Caco-2 (cell line): ENCODE data around the gene SH2D3C. TPM values are rescaled to one million over a fixed set of nuclear protein-coding genes. Genes with fewer than 3 reads are reported as not detected.

Experiments
- BruUV-seq: library from RNA; stranded (reverse); fragments of 400-500 nt; replicated peaks from 2 replicates; lab custom pipeline; 2021; lab: Mats Ljungman, UMichigan
- CTCF ChIA-PET: fragments of 300-600 bp; sonication (Branson Sonifier 250); formaldehyde crosslinking; loops from one replicate; lab custom pipeline; 2022; ENCODE audit warnings: antibody characterized with exemption; lab: Charles Lee
- POLR2A ChIA-PET: fragments of 300-600 bp; sonication (Branson Sonifier 250); formaldehyde crosslinking; loops from one replicate; lab custom pipeline; 2022; ENCODE audit warnings: antibody characterized with exemption; lab: Charles Lee
- DNase-seq, 2 experiments: peaks; one replicate each; pipeline versions ENCODE4 v3.0.0 to v3.0.0-alpha.2; 2020 to 2022
- H3K27me3 ChIP-seq: replicated peaks from 2 replicates; pipeline ENCODE4 v1.6.0; 2011; ENCODE audit warnings: low read length; ENCODE audit not compliant: control insufficient read depth, insufficient read depth
- H3K36me3 ChIP-seq: 2 replicates; pipeline ENCODE4 v1.5.1; 2011; ENCODE audit warnings: low read length; ENCODE audit not compliant: control insufficient read depth, insufficient read depth
- H3K4me1 ChIP-seq: fragments of 250-450 bp; sonication (Bioruptor Pico); 2 replicates; pipeline ENCODE4 v1.5.1; 2020; ENCODE audit warnings: mild to moderate bottlenecking
- H3K4me3 ChIP-seq: 2 replicates; pipeline ENCODE4 v1.5.1; 2011; ENCODE audit warnings: low read depth, mild to moderate bottlenecking, control low read depth, low read length
- H3K9me3 ChIP-seq: fragments of 250-450 bp; sonication (Bioruptor Pico); 2 replicates; pipeline ENCODE4 v1.5.1; 2020; ENCODE audit warnings: mild to moderate bottlenecking, moderate library complexity
- H3K27ac Mint-ChIP-seq: one replicate; pipeline ENCODE4 v1.8.0; 2022; ENCODE audit warnings: mixed read lengths; ENCODE audit not compliant: unreplicated experiment
- H3K27me3 Mint-ChIP-seq: one replicate; pipeline ENCODE4 v1.8.0; 2022; ENCODE audit warnings: mixed read lengths; ENCODE audit not compliant: insufficient read depth, unreplicated experiment
- H3K36me3 Mint-ChIP-seq: one replicate; pipeline ENCODE4 v1.8.0; 2022; ENCODE audit warnings: mild to moderate bottlenecking, mixed read lengths; ENCODE audit not compliant: insufficient read depth, unreplicated experiment
- H3K4me1 Mint-ChIP-seq: one replicate; pipeline ENCODE4 v1.8.0; 2022; ENCODE audit warnings: low read depth, mixed read lengths; ENCODE audit not compliant: unreplicated experiment
- H3K4me3 Mint-ChIP-seq: one replicate; pipeline ENCODE4 v1.8.0; 2022; ENCODE audit warnings: mild to moderate bottlenecking, moderate library complexity, mixed read lengths; ENCODE audit not compliant: unreplicated experiment
- H3K9me3 Mint-ChIP-seq: one replicate; pipeline ENCODE4 v1.8.0; 2022; ENCODE audit warnings: mixed read lengths; ENCODE audit not compliant: unreplicated experiment
- CTCF ChIP-seq, 2 experiments: fragments of 200-600 bp in 1 of 2; IDR thresholded peaks; 1 replicate in 1 of 2; 2 replicates in 1 of 2; pipeline versions ENCODE4 v1.5.1 to v1.8.0; 2011 to 2022; ENCODE audit warnings: antibody characterized with exemption in 1 of 2, control low read depth in 1 of 2, inconsistent platforms in 1 of 2, low read depth in 1 of 2, low read length in 1 of 2, mild to moderate bottlenecking in 1 of 2, moderate library complexity in 1 of 2; ENCODE audit not compliant: insufficient read depth in 1 of 2, severe bottlenecking in 1 of 2, unreplicated experiment in 1 of 2
- intact Hi-C: fragments of 100-400 bp; cut with micrococcal nuclease; formaldehyde crosslinking; loops from one replicate; pipeline ENCODE4 v1.10.0; 2022; ENCODE audit not compliant: unreplicated experiment
- total RNA-seq: library from RNA; stranded (reverse); gene quantifications from 2 replicates; pipeline ENCODE4 v1.2.3, GENCODE V29; 2022

SH2D3C gene
- total RNA-seq, 1 experiment from 2014 or later, result 0.34 TPM

GRCh38 chr9:127716412-127716811 lies 62.1 kb downstream of the SH2D3C start:
- intact Hi-C loops, result no loop called here
- Histone ChIP-seq H3K9me3 (no peaks in the 10 kb centered on the region), H3K4me1 (peaks cover 4% of the 10 kb centered on the region; the same call in 1 of the 2 replicates), H3K36me3 (no peaks in the 10 kb centered on the region), H3K27me3 (no peaks in the 10 kb centered on the region), H3K4me3 (no peak overlapping the region)
- CTCF ChIA-PET, result interaction anchor here (1.0 to 2.6 kb wide), 2 partner anchors 18 to 108 kb away, joined by 3 to 21 read pairs; partner anchors contain the start of gene TOR2A
- Mint-ChIP-seq H3K4me1 (peaks cover 7% of the 10 kb centered on the region), H3K36me3 (peaks cover 6% of the 10 kb centered on the region), H3K27me3 (peaks cover 4% of the 10 kb centered on the region), H3K9me3 (no peaks in the 10 kb centered on the region), H3K4me3 (peak overlapping the region; percentile 85), H3K27ac (peak overlapping the region; percentile 83)
- DNase-seq, result no peak
- POLR2A ChIA-PET, result interaction anchor here (0.6 kb wide), 1 partner anchor 319 kb away, joined by 6 read pairs; no protein-coding TSS in a partner anchor
- BruUV-seq, result no TSS peak
- TF ChIP-seq CTCF (IDR thresholded peaks at IDR 0.05; ENCODE audit: insufficient read depth in 1 of 2, low read depth in 1 of 2, low read length in 1 of 2, severe bottlenecking in 1 of 2, unreplicated experiment in 1 of 2), result no peak

GRCh38 chr9:127715470-127716337 lies 62.8 kb downstream of the SH2D3C start, which contains the start of the genes PTRH1 and TTC16:
Gene PTRH1 (minus strand): TSS chr9:127715663. CDS start chr9:127715639, 24 bp downstream.
Gene TTC16 (plus strand): TSS chr9:127716079. CDS start chr9:127716146, 67 bp downstream.
- Mint-ChIP-seq H3K27ac (peak within 1 kb of the TSS; percentile 83), H3K27me3 (peaks cover under 1% of the 10 kb centered on the region), H3K9me3 (no peaks in the 10 kb centered on the region), H3K4me3 (peak within 1 kb of the TSS; percentile 85), H3K4me1 (peaks cover 7% of the 10 kb centered on the region), H3K36me3 (peaks cover 6% of the 10 kb centered on the region)
- H3K9me3 ChIP-seq, result no peaks in the 10 kb centered on the region
- H3K4me3 ChIP-seq, result peak within 1 kb of the TSS; percentile 71
- POLR2A ChIA-PET, result interaction anchor here (0.6 kb wide), 1 partner anchor 318 kb away, joined by 6 read pairs; no protein-coding TSS in a partner anchor
- BruUV-seq, result no TSS peak
- CTCF ChIA-PET, result interaction anchor here (1.0 to 2.6 kb wide), 3 partner anchors 19 to 126 kb away, joined by 3 to 21 read pairs (median 4); partner anchors contain the start of gene TOR2A
- H3K36me3 ChIP-seq, result no peaks in the 10 kb centered on the region
- peak; percentile 95 to 97 for DNase-seq
- H3K4me1 ChIP-seq, result peaks cover 4% of the 10 kb centered on the region; the same call in 1 of the 2 replicates
- intact Hi-C loops, result no loop called here
- H3K27me3 ChIP-seq, result no peaks in the 10 kb centered on the region
- no peak for TF ChIP-seq CTCF (IDR thresholded peaks at IDR 0.05; ENCODE audit: insufficient read depth in 1 of 2, low read depth in 1 of 2, low read length in 1 of 2, severe bottlenecking in 1 of 2, unreplicated experiment in 1 of 2)

- TF ChIP-seq CTCF (IDR thresholded peaks at IDR 0.05; ENCODE audit: insufficient read depth in 1 of 2, low read depth in 1 of 2, low read length in 1 of 2, severe bottlenecking in 1 of 2, unreplicated experiment in 1 of 2), result no peak
- H3K9me3 ChIP-seq, result no peaks in the 10 kb centered on the region
- H3K4me3 Mint-ChIP-seq, result peak overlapping the region; percentile 85
- BruUV-seq, result TSS peak; percentile 54
- H3K4me1 ChIP-seq, result peaks cover 4% of the 10 kb centered on the region; the same call in 1 of the 2 replicates
- no peaks in the 10 kb centered on the region for H3K36me3 ChIP-seq
- ChIA-PET POLR2A (no interaction called here), CTCF (interaction anchor here (0.6 to 2.6 kb wide), 3 partner anchors 20 to 196 kb away, joined by 3 to 21 read pairs (median 4); partner anchors contain the start of gene TOR2A)
- H3K4me1 Mint-ChIP-seq, result peaks cover 7% of the 10 kb centered on the region
- H3K27me3 Mint-ChIP-seq, result no peaks in the 10 kb centered on the region
- H3K27me3 ChIP-seq, result no peaks in the 10 kb centered on the region
- peak overlapping the region; percentile 83 for H3K27ac Mint-ChIP-seq
- no peaks in the 10 kb centered on the region for H3K9me3 Mint-ChIP-seq
- peak overlapping the region; percentile 71 for H3K4me3 ChIP-seq
- peak in 1 of 2 experiments; percentile 30 for DNase-seq
- intact Hi-C loops, result no loop called here
- peaks cover 6% of the 10 kb centered on the region for H3K36me3 Mint-ChIP-seq
Measured at GRCh38 chr9:127714951-127715469, 63.5 kb downstream of the SH2D3C start.
